GM12878 (cell line): ENCODE data around the gene ANO1. TPM values are rescaled to one million over a fixed set of nuclear protein-coding genes. Genes with fewer than 3 reads are reported as not detected.

Experiments used
- ATAC-seq: fragments of 200-7000 bp; cut with Tn5 transposase; 3 replicates; pipeline ENCODE4 v1.9.1; 2020; ENCODE audit warnings: mild to moderate bottlenecking, moderate library complexity
- BruUV-seq: library from RNA; stranded (reverse); fragments of 400-500 nt; replicated peaks from 2 replicates; lab custom pipeline; 2021; lab: Mats Ljungman, UMichigan
- CTCF ChIA-PET: fragments of 300-600 bp; sonication (Branson Sonifier 250); formaldehyde crosslinking; extraction: SDS; loops from one replicate; lab custom pipeline; 2021; ENCODE audit warnings: inconsistent platforms; lab: Yijun Ruan, JAX
- POLR2A ChIA-PET: fragments of 350-600 bp; formaldehyde crosslinking; extraction: SDS; loops from one replicate; lab custom pipeline; 2021; ENCODE audit warnings: inconsistent platforms; lab: Charles Lee
- RAD21 ChIA-PET: fragments of 300-600 bp; sonication (Branson Sonifier 250); formaldehyde crosslinking; loops from one replicate; lab custom pipeline; 2023; ENCODE audit warnings: antibody characterized with exemption; ENCODE audit not compliant: unreplicated experiment; lab: Charles Lee
- SMC1A ChIA-PET: fragments of 300-600 bp; sonication (Branson Sonifier 250); formaldehyde crosslinking; loops from one replicate; lab custom pipeline; 2023; ENCODE audit not compliant: unreplicated experiment, uncharacterized antibody; lab: Charles Lee
- DNase-seq: peaks from one replicate; pipeline ENCODE4 v3.0.0-alpha.2; 2011; ENCODE audit warnings: low read depth, low spot score
- FAIRE-seq: peaks from 3 replicates; lab custom pipeline; 2011; peaks lifted over from hg19 to GRCh38; lab: Jason Lieb, UNC
- H2AFZ ChIP-seq: 2 replicates; pipeline ENCODE4 v1.6.0; 2011; ENCODE audit warnings: low read depth, low read length, control low read depth; ENCODE audit not compliant: control insufficient read depth
- H3K27ac ChIP-seq: 2 replicates; pipeline ENCODE4 v1.5.1; 2011; ENCODE audit warnings: control low read depth; ENCODE audit not compliant: control insufficient read depth, insufficient read depth
- H3K27me3 ChIP-seq, 2 experiments: replicated peaks in 1 of 2; 2 replicates each; pipeline versions ENCODE4 v1.6.0 to v1.6.1; 2011; ENCODE audit warnings: low read length in 1 of 2; ENCODE audit not compliant: control insufficient read depth in 2 of 2, insufficient read depth in 2 of 2
- H3K36me3 ChIP-seq, 2 experiments: 2 replicates each; pipeline ENCODE4 v1.5.1; 2011; ENCODE audit warnings: low read length in 1 of 2; ENCODE audit not compliant: control insufficient read depth in 2 of 2, insufficient read depth in 2 of 2
- H3K4me1 ChIP-seq: 2 replicates; pipeline ENCODE4 v1.6.1; 2011; ENCODE audit warnings: mild to moderate bottlenecking, low read length, moderate library complexity, mixed read lengths; ENCODE audit not compliant: control insufficient read depth, insufficient read depth
- H3K4me2 ChIP-seq: 2 replicates; pipeline ENCODE4 v1.6.0; 2011; ENCODE audit warnings: control low read depth; ENCODE audit not compliant: control insufficient read depth, insufficient read depth
- H3K4me3 ChIP-seq: fragments of 200-600 bp; sonication (generic); 2 replicates; pipeline ENCODE4 v1.5.1; 2016
- H3K79me2 ChIP-seq: 2 replicates; pipeline ENCODE4 v1.6.0; 2011; ENCODE audit warnings: low read length; ENCODE audit not compliant: control insufficient read depth, insufficient read depth
- H3K9ac ChIP-seq: 2 replicates; pipeline ENCODE4 v1.8.0; 2011; ENCODE audit warnings: low read length, control low read depth, mixed read lengths; ENCODE audit not compliant: control insufficient read depth, insufficient read depth
- H3K9me3 ChIP-seq: replicated peaks from 3 replicates; pipeline ENCODE4 v1.5.1; 2011; ENCODE audit warnings: mild to moderate bottlenecking, low read length; ENCODE audit not compliant: control insufficient read depth, insufficient read depth
- H4K20me1 ChIP-seq: 2 replicates; pipeline ENCODE4 v1.6.0; 2011; ENCODE audit not compliant: control insufficient read depth, insufficient read depth
- ATF7 ChIP-seq: fragments of 450-650 bp; IDR thresholded peaks from 2 replicates; pipeline ENCODE4 v1.6.1; 2016; ENCODE audit warnings: low read depth, mild to moderate bottlenecking
- BCL11A ChIP-seq: IDR thresholded peaks from 2 replicates; pipeline ENCODE4 v1.6.1; 2011; ENCODE audit warnings: low read depth, low read length
- CBFB ChIP-seq: IDR thresholded peaks from 2 replicates; pipeline ENCODE4 v1.6.1; 2016; ENCODE audit warnings: antibody characterized with exemption, low read depth
- CEBPZ ChIP-seq: fragments of 150-350 bp; IDR thresholded peaks from 2 replicates; pipeline ENCODE4 v1.6.1; 2016; ENCODE audit warnings: low read depth, low read length
- DPF2 ChIP-seq: fragments of 450-650 bp; IDR thresholded peaks from 2 replicates; pipeline ENCODE4 v1.6.1; 2017; ENCODE audit warnings: mild to moderate bottlenecking
- EZH2 ChIP-seq: IDR thresholded peaks from 2 replicates; pipeline ENCODE4 v1.6.1; 2012; ENCODE audit warnings: low read depth, mild to moderate bottlenecking, control low read depth, inconsistent platforms, low read length, borderline replicate concordance; ENCODE audit not compliant: control insufficient read depth
- FOXM1 ChIP-seq: IDR thresholded peaks from 2 replicates; pipeline ENCODE4 v1.6.1; 2012; ENCODE audit warnings: low read depth, mild to moderate bottlenecking, inconsistent platforms, low read length, moderate library complexity
- IKZF1 ChIP-seq: fragments of 450-650 bp; conservative IDR thresholded peaks from 2 replicates; pipeline ENCODE4 v1.6.1; 2017; ENCODE audit warnings: antibody characterized with exemption, mild to moderate bottlenecking
- JUNB ChIP-seq: IDR thresholded peaks from 2 replicates; pipeline ENCODE4 v1.6.1; 2016; ENCODE audit warnings: antibody characterized with exemption, mild to moderate bottlenecking
- MEF2B ChIP-seq: fragments of 450-650 bp; IDR thresholded peaks from 2 replicates; pipeline ENCODE4 v1.6.1; 2018; ENCODE audit warnings: mild to moderate bottlenecking, moderate library complexity; ENCODE audit not compliant: partially characterized antibody, poor library complexity, severe bottlenecking
- NFYA ChIP-seq: IDR thresholded peaks from 2 replicates; pipeline ENCODE4 v1.6.1; 2011; ENCODE audit warnings: low read depth, mild to moderate bottlenecking, low read length, improper control_type of control experiment, borderline replicate concordance
- RBBP5 ChIP-seq: fragments of 200-600 bp; sonication (generic); conservative IDR thresholded peaks from 2 replicates; pipeline ENCODE4 v1.6.1; 2016
- SMAD5 ChIP-seq: IDR thresholded peaks from 2 replicates; pipeline ENCODE4 v1.6.1; 2016; ENCODE audit warnings: antibody characterized with exemption, low read depth
- SREBF1 ChIP-seq: IDR thresholded peaks from 2 replicates; pipeline ENCODE4 v1.6.1; 2012; ENCODE audit warnings: mild to moderate bottlenecking, low read length
- YBX1 ChIP-seq: fragments of 450-650 bp; IDR thresholded peaks from 2 replicates; pipeline ENCODE4 v1.6.1; 2016; ENCODE audit warnings: antibody characterized with exemption
- ZNF217 ChIP-seq: fragments of 450-650 bp; IDR thresholded peaks from 2 replicates; pipeline ENCODE4 v1.6.1; 2017; ENCODE audit warnings: antibody characterized with exemption, mild to moderate bottlenecking
- ZSCAN29 ChIP-seq: fragments of 450-650 bp; IDR thresholded peaks from 2 replicates; pipeline ENCODE4 v1.6.1; 2017; ENCODE audit warnings: mild to moderate bottlenecking, moderate library complexity
- WGBS: methylation state at CpG from one replicate; pipeline ENCODE4 v1.1.6; 2016; ENCODE audit warnings: low lambda C conversion rate; ENCODE audit not compliant: insufficient replicate concordance, insufficient coverage; ENCODE audit errors: missing lambda C conversion rate; 5-methylcytosine and 5-hydroxymethylcytosine counted together
- in situ Hi-C: fragments of 300-500 bp; cut with MboI; formaldehyde crosslinking; loops from 9 replicates; pipeline ENCODE4 v1.14.3; 2018; ENCODE audit warnings: mixed read lengths
- intact Hi-C: fragments of 100-400 bp; cut with micrococcal nuclease; formaldehyde crosslinking; loops from one replicate; pipeline ENCODE4 v1.14.2; 2022; ENCODE audit not compliant: unreplicated experiment
- polyA plus RNA-seq, 11 experiments: library from polyadenylated mRNA; depleted of rRNA in 4 of 11; unstranded in 6 of 11; stranded (reverse) in 5 of 11; fragments of >200 nt; fragmentation: Nextera tagmentation in 4 of 11; fragmentation: Illumina TruSeq in 1 of 11; extraction: Ambion mirVana in 4 of 11; extraction: Trizol in 1 of 11; gene quantifications; 1 replicate in 1 of 11; 2 replicates in 10 of 11; pipeline versions ENCODE4 v1.2.1 to v1.2.3, GENCODE V29; 2011 to 2016; ENCODE audit warnings: inconsistent platforms in 2 of 11, missing spikeins in 2 of 11, low read depth in 1 of 11
- total RNA-seq, 4 experiments: library from RNA; depleted of rRNA in 3 of 4; stranded (reverse); fragments of >200 nt in 3 of 4; fragmentation: Illumina TruSeq in 1 of 4; extraction: Trizol in 1 of 4; gene quantifications; 2 replicates each; pipeline versions ENCODE4 v1.2.1 to v1.2.3, GENCODE V29; 2013 to 2021

The ANO1 gene
- total and polyA plus RNA-seq, 10 of the 15 experiments (the other 5 are each of a cell fraction or from before 2014, with no cell fraction given), result 0.01 to 0.38 (median 0.06) TPM; not detected in 7

- no peak for ATAC-seq
- H2AFZ ChIP-seq, result no peak overlapping the region
- no peak for DNase-seq
- whole genome bisulfite sequencing, result 28% methylated on average over 26 of the region's 28 CpGs
- no peaks in the 10 kb centered on the region for H3K79me2 ChIP-seq
- POLR2A ChIA-PET, result no interaction called here
- RAD21 ChIA-PET, result no interaction called here
- intact Hi-C loops (no loop called here), in situ Hi-C loops (no loop called here)
- H3K4me2 ChIP-seq, result no peak overlapping the region
- H3K4me1 ChIP-seq, result no peaks in the 10 kb centered on the region
- no peak overlapping the region for H3K4me3 ChIP-seq
- SMC1A ChIA-PET, result no interaction called here
- FAIRE-seq, result no peak
- BruUV-seq, result no TSS peak
- H3K27me3 ChIP-seq, result peaks cover 0 to 2% of the 10 kb centered on the region in 2 experiments; a peak in 1 of 4 replicates
- TF ChIP-seq NFYA (no peak), FOXM1 (no peak), JUNB (no peak), ZSCAN29 (no peak), YBX1 (no peak), SMAD5 (no peak), MEF2B (no peak), ATF7 (no peak), CEBPZ (no peak), RBBP5 (no peak), IKZF1 (no peak), ZNF217 (no peak), BCL11A (no peak), SREBF1 (no peak), DPF2 (no peak), EZH2 (no peak), CBFB (no peak)
- H3K27ac ChIP-seq, result no peak overlapping the region
- H3K36me3 ChIP-seq, result no peaks in the 10 kb centered on the region
- no peaks in the 10 kb centered on the region for H4K20me1 ChIP-seq
- CTCF ChIA-PET, result no interaction called here
- no peaks in the 10 kb centered on the region for H3K9me3 ChIP-seq
- no peak overlapping the region for H3K9ac ChIP-seq
These were observed 107.4 kb downstream of the ANO1 start for GRCh38 chr11:70185348-70186055.
